PC-9 (cell line): ENCODE data around the gene TAS2R42. TPM values are rescaled to one million over a fixed set of nuclear protein-coding genes. Genes with fewer than 3 reads are reported as not detected.

Experiments
- BruUV-seq: library from RNA; stranded (reverse); fragments of 400-500 nt; replicated peaks from 2 replicates; lab custom pipeline; 2021; lab: Mats Ljungman, UMichigan
- CTCF ChIA-PET: fragments of 300-600 bp; sonication (Branson Sonifier 250); formaldehyde crosslinking; loops from one replicate; lab custom pipeline; 2022; ENCODE audit warnings: antibody characterized with exemption; lab: Charles Lee
- POLR2A ChIA-PET: fragments of 300-600 bp; sonication (Branson Sonifier 250); formaldehyde crosslinking; loops from one replicate; lab custom pipeline; 2022; ENCODE audit warnings: antibody characterized with exemption; ENCODE audit not compliant: unreplicated experiment; lab: Charles Lee
- DNase-seq, 2 experiments: peaks; one replicate each; pipeline versions ENCODE4 v3.0.0 to v3.0.0-alpha.2; 2015 to 2022; ENCODE audit warnings: mixed read lengths in 1 of 2
- H2AFZ ChIP-seq: fragments of 200-600 bp; sonication (generic); 2 replicates; pipeline ENCODE4 v1.8.1; 2017; ENCODE audit warnings: antibody characterized with exemption
- H3F3A ChIP-seq: fragments of 200-600 bp; sonication (generic); 2 replicates; pipeline ENCODE4 v1.8.1; 2017; ENCODE audit warnings: antibody characterized with exemption, mild to moderate bottlenecking, low read depth; ENCODE audit not compliant: insufficient read depth
- H3K27ac ChIP-seq: fragments of 200-600 bp; sonication (generic); 2 replicates; pipeline ENCODE4 v1.6.1; 2016; ENCODE audit warnings: mixed run types
- H3K27me3 ChIP-seq: fragments of 200-600 bp; sonication (generic); 2 replicates; pipeline ENCODE4 v1.6.1; 2016; ENCODE audit warnings: low read depth, mixed run types; ENCODE audit not compliant: insufficient read depth
- H3K36me3 ChIP-seq: fragments of 200-600 bp; sonication (generic); 2 replicates; pipeline ENCODE4 v1.6.1; 2016; ENCODE audit warnings: low read depth, mixed run types
- H3K4me1 ChIP-seq: fragments of 200-600 bp; sonication (generic); replicated peaks from 2 replicates; pipeline ENCODE4 v1.6.1; 2016; ENCODE audit warnings: mixed run types; ENCODE audit not compliant: insufficient read depth
- H3K4me2 ChIP-seq: fragments of 200-600 bp; sonication (generic); 2 replicates; pipeline ENCODE4 v1.6.1; 2017; ENCODE audit warnings: mixed run types
- H3K4me3 ChIP-seq: fragments of 200-600 bp; sonication (generic); 2 replicates; pipeline ENCODE4 v1.6.1; 2016; ENCODE audit warnings: mixed run types
- H3K79me2 ChIP-seq: fragments of 200-600 bp; sonication (generic); 2 replicates; pipeline ENCODE4 v1.6.1; 2017; ENCODE audit warnings: low read depth, mixed run types
- H3K9me2 ChIP-seq: fragments of 200-600 bp; sonication (generic); 2 replicates; pipeline ENCODE4 v1.8.1; 2017; ENCODE audit warnings: mild to moderate bottlenecking; ENCODE audit not compliant: insufficient read depth
- H3K9me3 ChIP-seq: fragments of 200-600 bp; sonication (generic); 2 replicates; pipeline ENCODE4 v1.8.1; 2016; ENCODE audit warnings: low read depth; ENCODE audit not compliant: insufficient read depth
- H4K20me1 ChIP-seq: fragments of 200-600 bp; sonication (generic); 2 replicates; pipeline ENCODE4 v1.8.1; 2017; ENCODE audit not compliant: insufficient read depth
- CTCF ChIP-seq: fragments of 200-600 bp; sonication (generic); conservative IDR thresholded peaks from 2 replicates; pipeline ENCODE4 v1.6.1; 2017; ENCODE audit warnings: mixed run types, antibody characterized with exemption, mild to moderate bottlenecking, moderate library complexity
- EZH2 ChIP-seq: fragments of 200-600 bp; sonication (generic); IDR thresholded peaks from 2 replicates; pipeline ENCODE4 v1.8.0; 2017; ENCODE audit warnings: antibody characterized with exemption, low read depth
- intact Hi-C: fragments of 100-400 bp; cut with micrococcal nuclease; formaldehyde crosslinking; loops from one replicate; pipeline ENCODE4 v1.10.0; 2022; ENCODE audit not compliant: unreplicated experiment
- total RNA-seq: library from RNA; stranded (reverse); gene quantifications from 2 replicates; pipeline ENCODE4 v1.2.3, GENCODE V29; 2021

TAS2R42 gene
- total RNA-seq, 1 experiment from 2014 or later: not detected

GRCh38 chr12:11136075-11136474, 50.7 kb downstream of the TAS2R42 start:
- POLR2A ChIA-PET: no interaction called here
- Histone ChIP-seq H3F3A (no peaks in the 10 kb centered on the region), H3K9me3 (no peaks in the 10 kb centered on the region), H4K20me1 (no peaks in the 10 kb centered on the region), H3K79me2 (0 out of 2 replicates have a peak, but pooled peaks cover 5% of the 10 kb centered on the region), H3K4me2 (no peak overlapping the region), H3K27me3 (no peaks in the 10 kb centered on the region), H3K4me3 (no peak overlapping the region), H3K36me3 (no peaks in the 10 kb centered on the region), H3K9me2 (no peaks in the 10 kb centered on the region), H3K27ac (no peak overlapping the region), H2AFZ (no peak overlapping the region), H3K4me1 (no peaks in the 10 kb centered on the region)
- BruUV-seq: no TSS peak
- intact Hi-C loops: no loop called here
- no peak for DNase-seq
- TF ChIP-seq CTCF: no peak
- no peak for TF ChIP-seq EZH2
- CTCF ChIA-PET: no interaction called here

Other genes starting within 250 kb of the TAS2R42 start
- gene TAS2R14, start 247.7 kb downstream of the TAS2R42 start, total RNA-seq: 1.8 and 3.3 TPM in 2 replicates
- gene TAS2R50, start 200.0 kb downstream of the TAS2R42 start, total RNA-seq: 1.6 and 2.3 TPM in 2 replicates
- gene TAS2R20, start 188.6 kb downstream of the TAS2R42 start, total RNA-seq: 1.8 and 2.6 TPM in 2 replicates
- 3.3 TPM in 2 replicates for gene TAS2R19, start 164.3 kb downstream of the TAS2R42 start, total RNA-seq
- gene TAS2R31, start 155.5 kb downstream of the TAS2R42 start, total RNA-seq: 3.1 and 3.5 TPM in 2 replicates
- 1.2 and 1.5 TPM in 2 replicates for gene TAS2R46, start 124.6 kb downstream of the TAS2R42 start, total RNA-seq
- 1.1 and 1.5 TPM in 2 replicates for gene TAS2R43, start 94.6 kb downstream of the TAS2R42 start, total RNA-seq
- 2.9 and 3.1 TPM in 2 replicates for gene TAS2R30, start 52.3 kb downstream of the TAS2R42 start, total RNA-seq
- 7.9 and 10.8 TPM in 2 replicates for gene SMIM10L1, start 15.7 kb downstream of the TAS2R42 start, total RNA-seq
- not detected in 2 replicates for gene PRB3, start 82.8 kb upstream of the TAS2R42 start, total RNA-seq
- gene PRB4, start 123.5 kb upstream of the TAS2R42 start, total RNA-seq: not detected in 2 replicates
- not detected in 2 replicates for gene PRB2, start 208.6 kb upstream of the TAS2R42 start, total RNA-seq